Measurements from ENCODE around the gene CLDN12.

CLDN12 gene

GRCh38 chr7:90403174-90404113 is at the start of gene CLDN12:
Gene CLDN12 (plus strand): TSS chr7:90403461. CDS start chr7:90412677, 9,216 bp downstream.
- peak; percentile 100 for DNase-seq (ENCODE audit: low read depth)
- peak within 1 kb of the TSS; percentile 91 for H3K4me3 ChIP-seq (ENCODE audit: control insufficient read depth, low read depth, low read length)
- TF ChIP-seq, protein P1, sequence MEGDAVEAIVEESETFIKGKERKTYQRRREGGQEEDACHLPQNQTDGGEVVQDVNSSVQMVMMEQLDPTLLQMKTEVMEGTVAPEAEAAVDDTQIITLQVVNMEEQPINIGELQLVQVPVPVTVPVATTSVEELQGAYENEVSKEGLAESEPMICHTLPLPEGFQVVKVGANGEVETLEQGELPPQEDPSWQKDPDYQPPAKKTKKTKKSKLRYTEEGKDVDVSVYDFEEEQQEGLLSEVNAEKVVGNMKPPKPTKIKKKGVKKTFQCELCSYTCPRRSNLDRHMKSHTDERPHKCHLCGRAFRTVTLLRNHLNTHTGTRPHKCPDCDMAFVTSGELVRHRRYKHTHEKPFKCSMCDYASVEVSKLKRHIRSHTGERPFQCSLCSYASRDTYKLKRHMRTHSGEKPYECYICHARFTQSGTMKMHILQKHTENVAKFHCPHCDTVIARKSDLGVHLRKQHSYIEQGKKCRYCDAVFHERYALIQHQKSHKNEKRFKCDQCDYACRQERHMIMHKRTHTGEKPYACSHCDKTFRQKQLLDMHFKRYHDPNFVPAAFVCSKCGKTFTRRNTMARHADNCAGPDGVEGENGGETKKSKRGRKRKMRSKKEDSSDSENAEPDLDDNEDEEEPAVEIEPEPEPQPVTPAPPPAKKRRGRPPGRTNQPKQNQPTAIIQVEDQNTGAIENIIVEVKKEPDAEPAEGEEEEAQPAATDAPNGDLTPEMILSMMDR (conservative IDR thresholded peaks at IDR 0.05; ENCODE audit: control insufficient read depth, insufficient read depth, low read depth, low read length): no peak

GRCh38 chr7:90383422-90383821 is 19.8 kb upstream of the CLDN12 start:
- no peak overlapping the region for H3K4me3 ChIP-seq (ENCODE audit: control insufficient read depth, low read depth, low read length)
- TF ChIP-seq, protein P1 (conservative IDR thresholded peaks at IDR 0.05; ENCODE audit: control insufficient read depth, insufficient read depth, low read depth, low read length): no peak
- DNase-seq (ENCODE audit: low read depth): peak; percentile 66

GRCh38 chr7:90383861-90384260 is 19.4 kb upstream of the CLDN12 start:
- TF ChIP-seq, protein P1 (conservative IDR thresholded peaks at IDR 0.05; ENCODE audit: control insufficient read depth, insufficient read depth, low read depth, low read length): no peak
- peak; percentile 68 for DNase-seq (ENCODE audit: low read depth)
- no peak overlapping the region for H3K4me3 ChIP-seq (ENCODE audit: control insufficient read depth, low read depth, low read length)

GRCh38 chr7:90384433-90384832 is 18.8 kb upstream of the CLDN12 start:
- TF ChIP-seq, protein P1 (conservative IDR thresholded peaks at IDR 0.05; ENCODE audit: control insufficient read depth, insufficient read depth, low read depth, low read length): no peak
- no peak overlapping the region for H3K4me3 ChIP-seq (ENCODE audit: control insufficient read depth, low read depth, low read length)
- DNase-seq (ENCODE audit: low read depth): peak; percentile 66

DNA sequence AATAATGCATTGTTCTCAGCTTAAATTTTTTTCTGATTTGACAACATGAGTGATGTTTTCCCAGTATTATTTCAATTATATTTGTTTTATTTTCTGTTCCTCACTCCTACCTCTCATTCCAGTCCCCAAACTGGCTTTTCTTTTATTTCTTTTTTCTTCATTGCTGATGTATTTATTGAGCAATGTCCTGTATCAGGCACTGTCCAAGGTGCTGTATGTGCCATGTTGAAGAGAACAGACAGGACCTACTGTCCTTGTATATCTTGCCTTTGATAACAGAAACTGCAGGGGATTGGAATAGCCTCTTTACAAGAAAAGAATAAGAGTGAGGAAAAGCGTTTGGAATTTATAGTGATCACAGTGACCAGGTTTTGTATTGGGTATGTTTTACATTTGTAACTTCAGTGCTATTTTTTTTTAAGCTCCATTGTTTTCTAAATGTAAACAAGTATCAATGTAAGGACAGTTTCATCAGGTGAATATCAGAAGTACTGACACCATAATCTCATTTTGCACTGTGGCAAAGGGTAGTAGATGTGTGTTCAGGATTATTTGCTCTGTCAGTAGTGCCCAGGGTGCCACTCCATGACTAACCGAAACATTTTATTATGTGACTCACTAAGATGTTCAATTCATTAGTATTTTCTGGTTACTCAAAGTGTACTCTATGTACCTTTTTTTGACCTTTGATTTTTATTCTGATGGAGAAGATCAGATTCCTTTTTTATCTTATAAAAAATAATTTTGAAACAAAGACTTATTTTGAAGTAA is 15.6 kb upstream of the CLDN12 start:
- peak; percentile 61 for DNase-seq (ENCODE audit: low read depth)
- H3K4me3 ChIP-seq (ENCODE audit: control insufficient read depth, low read depth, low read length): no peak overlapping the region
- TF ChIP-seq, protein P1 (conservative IDR thresholded peaks at IDR 0.05; ENCODE audit: control insufficient read depth, insufficient read depth, low read depth, low read length): no peak

- TF ChIP-seq, protein P1 (conservative IDR thresholded peaks at IDR 0.05; ENCODE audit: control insufficient read depth, insufficient read depth, low read depth, low read length): no peak
- no peak for DNase-seq (ENCODE audit: low read depth)
These were observed 12.3 kb upstream of the CLDN12 start for GRCh38 chr7:90390926-90391325.

More at GRCh38 chr7:90390926-90391325, 12.3 kb upstream of the CLDN12 start:
- H3K4me3 ChIP-seq (ENCODE audit: control insufficient read depth, low read depth, low read length): no peak overlapping the region
